ENCODE measurements around the gene FAM240A.

The FAM240A gene

DNA sequence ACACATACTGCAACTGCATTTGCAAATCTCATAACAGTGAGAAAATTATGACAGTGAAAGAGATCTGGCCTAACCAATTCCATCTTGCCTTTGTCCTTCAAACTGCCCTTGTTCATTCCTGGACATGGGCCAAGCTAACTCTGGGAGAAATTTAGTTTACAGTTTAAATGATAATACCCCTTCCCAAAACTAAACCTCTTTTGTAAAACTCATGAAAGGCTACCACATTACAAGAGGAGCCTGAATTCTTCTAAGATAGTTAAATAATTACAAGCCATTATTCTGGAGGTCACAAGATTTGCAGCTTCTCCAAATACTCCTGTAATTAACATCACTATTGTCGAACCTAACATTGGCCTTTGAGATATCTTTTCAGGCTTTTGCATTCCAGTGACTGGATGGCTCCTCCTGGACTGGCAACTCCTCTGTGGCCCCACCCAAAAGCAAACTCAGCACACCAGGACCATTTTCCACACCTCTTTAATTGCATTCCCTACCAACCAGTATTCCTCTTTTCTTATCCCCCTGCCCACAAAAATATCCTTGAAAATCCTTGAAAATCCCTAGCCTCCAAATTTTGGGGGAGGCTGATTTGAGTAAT lies 8.8 kb upstream of the FAM240A start:
- no peak for TF ChIP-seq CEBPB (IDR thresholded peaks at IDR 0.05)
- no peak for TF ChIP-seq EGR1 (IDR thresholded peaks at IDR 0.05)
- no peak for TF ChIP-seq NFIC (IDR thresholded peaks at IDR 0.05)
- no peak for TF ChIP-seq RAD21 (IDR thresholded peaks at IDR 0.05; ENCODE audit: low read depth)
- TF ChIP-seq, protein P1, sequence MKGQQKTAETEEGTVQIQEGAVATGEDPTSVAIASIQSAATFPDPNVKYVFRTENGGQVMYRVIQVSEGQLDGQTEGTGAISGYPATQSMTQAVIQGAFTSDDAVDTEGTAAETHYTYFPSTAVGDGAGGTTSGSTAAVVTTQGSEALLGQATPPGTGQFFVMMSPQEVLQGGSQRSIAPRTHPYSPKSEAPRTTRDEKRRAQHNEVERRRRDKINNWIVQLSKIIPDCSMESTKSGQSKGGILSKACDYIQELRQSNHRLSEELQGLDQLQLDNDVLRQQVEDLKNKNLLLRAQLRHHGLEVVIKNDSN (IDR thresholded peaks at IDR 0.05): no peak
- TF ChIP-seq EP300 (IDR thresholded peaks at IDR 0.05; ENCODE audit: borderline replicate concordance): no peak
- TF ChIP-seq, protein P2, sequence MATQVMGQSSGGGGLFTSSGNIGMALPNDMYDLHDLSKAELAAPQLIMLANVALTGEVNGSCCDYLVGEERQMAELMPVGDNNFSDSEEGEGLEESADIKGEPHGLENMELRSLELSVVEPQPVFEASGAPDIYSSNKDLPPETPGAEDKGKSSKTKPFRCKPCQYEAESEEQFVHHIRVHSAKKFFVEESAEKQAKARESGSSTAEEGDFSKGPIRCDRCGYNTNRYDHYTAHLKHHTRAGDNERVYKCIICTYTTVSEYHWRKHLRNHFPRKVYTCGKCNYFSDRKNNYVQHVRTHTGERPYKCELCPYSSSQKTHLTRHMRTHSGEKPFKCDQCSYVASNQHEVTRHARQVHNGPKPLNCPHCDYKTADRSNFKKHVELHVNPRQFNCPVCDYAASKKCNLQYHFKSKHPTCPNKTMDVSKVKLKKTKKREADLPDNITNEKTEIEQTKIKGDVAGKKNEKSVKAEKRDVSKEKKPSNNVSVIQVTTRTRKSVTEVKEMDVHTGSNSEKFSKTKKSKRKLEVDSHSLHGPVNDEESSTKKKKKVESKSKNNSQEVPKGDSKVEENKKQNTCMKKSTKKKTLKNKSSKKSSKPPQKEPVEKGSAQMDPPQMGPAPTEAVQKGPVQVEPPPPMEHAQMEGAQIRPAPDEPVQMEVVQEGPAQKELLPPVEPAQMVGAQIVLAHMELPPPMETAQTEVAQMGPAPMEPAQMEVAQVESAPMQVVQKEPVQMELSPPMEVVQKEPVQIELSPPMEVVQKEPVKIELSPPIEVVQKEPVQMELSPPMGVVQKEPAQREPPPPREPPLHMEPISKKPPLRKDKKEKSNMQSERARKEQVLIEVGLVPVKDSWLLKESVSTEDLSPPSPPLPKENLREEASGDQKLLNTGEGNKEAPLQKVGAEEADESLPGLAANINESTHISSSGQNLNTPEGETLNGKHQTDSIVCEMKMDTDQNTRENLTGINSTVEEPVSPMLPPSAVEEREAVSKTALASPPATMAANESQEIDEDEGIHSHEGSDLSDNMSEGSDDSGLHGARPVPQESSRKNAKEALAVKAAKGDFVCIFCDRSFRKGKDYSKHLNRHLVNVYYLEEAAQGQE (IDR thresholded peaks at IDR 0.05; ENCODE audit: low read depth): no peak
- no peak for TF ChIP-seq YY1 (IDR thresholded peaks at IDR 0.05; ENCODE audit: low read depth)
- no peak for TF ChIP-seq FOXM1 (IDR thresholded peaks at IDR 0.05; ENCODE audit: borderline replicate concordance, low read depth)
- TF ChIP-seq TAF1 (IDR thresholded peaks at IDR 0.05; ENCODE audit: low read depth): no peak

DNA sequence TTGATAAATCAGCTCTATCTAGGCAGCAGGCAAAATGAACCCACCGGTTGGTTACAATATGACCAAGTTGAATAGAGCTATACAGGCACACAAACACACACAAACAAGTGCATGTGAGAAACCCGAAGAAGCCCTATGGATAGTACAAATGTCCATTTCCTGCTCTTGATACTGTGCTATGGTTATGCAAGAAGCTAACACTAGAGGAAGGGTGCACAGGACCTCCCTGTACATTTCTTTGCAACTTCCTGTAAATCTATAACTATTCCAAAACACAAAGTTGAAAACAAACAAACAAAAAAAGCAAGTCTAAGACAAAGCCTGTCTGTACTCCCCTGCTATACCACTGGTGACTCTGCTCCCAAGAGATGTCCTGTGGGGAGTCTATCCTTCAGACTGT lies 8.2 kb upstream of the FAM240A start:
- no peak for TF ChIP-seq CEBPB (IDR thresholded peaks at IDR 0.05)
- no peak for TF ChIP-seq TAF1 (IDR thresholded peaks at IDR 0.05; ENCODE audit: low read depth)
- TF ChIP-seq, protein P2 (IDR thresholded peaks at IDR 0.05; ENCODE audit: low read depth): no peak
- TF ChIP-seq YY1 (IDR thresholded peaks at IDR 0.05; ENCODE audit: low read depth): no peak

DNA sequence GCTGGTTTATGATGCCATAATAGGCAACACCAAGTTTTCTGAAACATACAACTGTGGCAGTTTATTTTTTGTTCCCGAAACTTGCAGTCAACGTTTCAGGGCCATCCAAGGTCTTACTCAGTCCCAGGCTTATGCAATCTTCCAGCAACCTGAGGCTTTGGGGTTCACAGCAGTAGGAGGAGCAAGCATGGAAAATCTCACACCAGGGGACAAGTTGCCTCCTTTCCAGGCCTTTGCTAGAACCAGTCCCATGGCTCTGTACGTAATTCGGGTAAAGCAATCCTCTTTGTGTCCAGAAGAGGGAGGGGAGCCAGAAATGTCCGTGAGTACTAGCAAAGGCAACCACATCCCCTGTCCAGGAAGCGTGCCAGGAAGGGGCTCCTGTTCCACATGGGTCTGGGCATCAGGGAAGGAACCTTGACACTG lies 4.7 kb upstream of the FAM240A start:
- TF ChIP-seq TAF1 (IDR thresholded peaks at IDR 0.05; ENCODE audit: low read depth) (no peak), ZBTB7A (IDR thresholded peaks at IDR 0.05; ENCODE audit: low read depth) (no peak), EGR1 (IDR thresholded peaks at IDR 0.05) (no peak), TCF12 (IDR thresholded peaks at IDR 0.05; ENCODE audit: low read depth) (no peak), CREB1 (IDR thresholded peaks at IDR 0.05; ENCODE audit: low read depth) (no peak), TEAD4 (IDR thresholded peaks at IDR 0.05) (no peak), RAD21 (IDR thresholded peaks at IDR 0.05; ENCODE audit: low read depth) (no peak), EP300 (IDR thresholded peaks at IDR 0.05; ENCODE audit: borderline replicate concordance) (no peak), FOXM1 (IDR thresholded peaks at IDR 0.05; ENCODE audit: borderline replicate concordance, low read depth) (no peak)
- TF ChIP-seq, protein P2 (IDR thresholded peaks at IDR 0.05; ENCODE audit: low read depth): no peak

DNA sequence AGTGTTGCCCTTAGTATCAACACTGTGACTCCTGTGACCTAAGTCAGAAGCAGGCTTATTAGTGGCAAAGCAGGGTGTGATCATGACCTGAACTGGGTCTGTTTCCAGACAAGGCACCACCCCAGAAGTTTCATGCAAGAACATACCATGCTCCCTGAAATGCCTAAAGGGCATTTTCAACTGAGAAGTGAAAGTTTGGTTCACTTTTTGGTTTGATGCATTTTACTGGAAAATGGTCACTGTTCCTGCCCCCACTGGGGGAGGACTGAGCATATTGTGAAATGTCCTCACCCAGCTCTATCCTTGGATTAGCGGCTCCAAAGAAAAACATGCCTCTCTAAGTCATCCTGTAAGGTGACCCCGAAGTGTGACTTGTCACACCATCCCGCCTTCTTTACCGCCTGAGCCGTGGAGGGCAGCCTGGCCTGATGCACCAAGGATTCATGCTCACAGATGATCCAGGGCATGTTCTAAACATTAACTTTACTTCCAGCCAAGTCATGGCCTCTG lies 3.1 kb upstream of the FAM240A start:
- TF ChIP-seq, protein P2 (IDR thresholded peaks at IDR 0.05; ENCODE audit: low read depth): no peak
- TF ChIP-seq, protein P3, sequence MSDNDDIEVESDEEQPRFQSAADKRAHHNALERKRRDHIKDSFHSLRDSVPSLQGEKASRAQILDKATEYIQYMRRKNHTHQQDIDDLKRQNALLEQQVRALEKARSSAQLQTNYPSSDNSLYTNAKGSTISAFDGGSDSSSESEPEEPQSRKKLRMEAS (IDR thresholded peaks at IDR 0.05): no peak
- TF ChIP-seq CEBPB (IDR thresholded peaks at IDR 0.05) (no peak), TCF12 (IDR thresholded peaks at IDR 0.05; ENCODE audit: low read depth) (no peak), NFIC (IDR thresholded peaks at IDR 0.05) (no peak), EP300 (IDR thresholded peaks at IDR 0.05; ENCODE audit: borderline replicate concordance) (no peak), TAF1 (IDR thresholded peaks at IDR 0.05; ENCODE audit: low read depth) (no peak), RAD21 (IDR thresholded peaks at IDR 0.05; ENCODE audit: low read depth) (no peak), TEAD4 (IDR thresholded peaks at IDR 0.05) (no peak), CREB1 (IDR thresholded peaks at IDR 0.05; ENCODE audit: low read depth) (no peak), YY1 (IDR thresholded peaks at IDR 0.05; ENCODE audit: low read depth) (no peak), ZBTB7A (IDR thresholded peaks at IDR 0.05; ENCODE audit: low read depth) (no peak), FOXM1 (IDR thresholded peaks at IDR 0.05; ENCODE audit: borderline replicate concordance, low read depth) (no peak), EGR1 (IDR thresholded peaks at IDR 0.05) (no peak)
- TF ChIP-seq, protein P1 (IDR thresholded peaks at IDR 0.05): no peak
